ENCODE results near the gene LSAMP.

The LSAMP gene

GRCh38 chr3:116059421-116060096 lies 385.7 kb downstream of the LSAMP start:
- DNase-seq (ENCODE audit: low read depth): peak; percentile 92
- no peak overlapping the region for H3K4me3 ChIP-seq (ENCODE audit: control insufficient read depth, low read depth, low read length)
- TF ChIP-seq CTCF (conservative IDR thresholded peaks at IDR 0.05; ENCODE audit: control insufficient read depth, insufficient read depth, low read depth, low read length): no peak

- no peak for TF ChIP-seq CTCF (conservative IDR thresholded peaks at IDR 0.05; ENCODE audit: control insufficient read depth, insufficient read depth, low read depth, low read length)
- H3K4me3 ChIP-seq (ENCODE audit: control insufficient read depth, low read depth, low read length): no peak overlapping the region
- no peak for DNase-seq (ENCODE audit: low read depth)
Measured at GRCh38 chr3:116058844-116059243, 386.4 kb downstream of the LSAMP start.

GRCh38 chr3:116057400-116058006 lies 387.8 kb downstream of the LSAMP start:
- DNase-seq (ENCODE audit: low read depth): no peak
- H3K4me3 ChIP-seq (ENCODE audit: control insufficient read depth, low read depth, low read length): no peak overlapping the region
- no peak for TF ChIP-seq CTCF (conservative IDR thresholded peaks at IDR 0.05; ENCODE audit: control insufficient read depth, insufficient read depth, low read depth, low read length)

GRCh38 chr3:116056280-116056679 lies 389.0 kb downstream of the LSAMP start:
- TF ChIP-seq CTCF (conservative IDR thresholded peaks at IDR 0.05; ENCODE audit: control insufficient read depth, insufficient read depth, low read depth, low read length): no peak
- no peak for DNase-seq (ENCODE audit: low read depth)
- H3K4me3 ChIP-seq (ENCODE audit: control insufficient read depth, low read depth, low read length): no peak overlapping the region

- no peak overlapping the region for H3K4me3 ChIP-seq (ENCODE audit: control insufficient read depth, low read depth, low read length)
- no peak for TF ChIP-seq CTCF (conservative IDR thresholded peaks at IDR 0.05; ENCODE audit: control insufficient read depth, insufficient read depth, low read depth, low read length)
- no peak for DNase-seq (ENCODE audit: low read depth)
Measured at GRCh38 chr3:116053017-116053416, 392.3 kb downstream of the LSAMP start.

GRCh38 chr3:116052602-116053001 lies 392.7 kb downstream of the LSAMP start:
- TF ChIP-seq CTCF (conservative IDR thresholded peaks at IDR 0.05; ENCODE audit: control insufficient read depth, insufficient read depth, low read depth, low read length): no peak
- DNase-seq (ENCODE audit: low read depth): no peak
- H3K4me3 ChIP-seq (ENCODE audit: control insufficient read depth, low read depth, low read length): no peak overlapping the region
